H1 (cell line): ENCODE results near the gene RBM26. TPM values are rescaled to one million over a fixed set of nuclear protein-coding genes. Genes with fewer than 3 reads are reported as not detected.

Experiments
- CTCF ChIA-PET: fragments of 300-600 bp; sonication (Branson Sonifier 250); formaldehyde crosslinking; loops from one replicate; lab custom pipeline; 2021; ENCODE audit not compliant: partially characterized antibody; lab: Charles Lee
- POLR2A ChIA-PET: fragments of 300-600 bp; sonication (Branson Sonifier 250); formaldehyde crosslinking; loops from one replicate; lab custom pipeline; 2021; ENCODE audit warnings: inconsistent platforms; ENCODE audit not compliant: partially characterized antibody; lab: Charles Lee
- DNase-seq, 2 experiments: peaks; one replicate each; pipeline versions ENCODE4 v3.0.0 to v3.0.0-alpha.2; 2010 to 2022; ENCODE audit warnings: low spot score in 2 of 2, low read depth in 1 of 2, mixed read lengths in 1 of 2
- FAIRE-seq: peaks from 2 replicates; lab custom pipeline; 2011; peaks lifted over from hg19 to GRCh38; lab: Jason Lieb, UNC
- H2AFZ ChIP-seq: 2 replicates; pipeline ENCODE4 v1.8.1; 2012; ENCODE audit warnings: low read length, inconsistent platforms
- H2AK5ac ChIP-seq: 2 replicates; pipeline ENCODE4 v1.6.1; 2013; ENCODE audit warnings: low read depth, low read length
- H2BK120ac ChIP-seq: replicated peaks from 2 replicates; pipeline ENCODE3; 2013; ENCODE audit warnings: low read depth, low read length, inconsistent platforms
- H2BK12ac ChIP-seq: 2 replicates; pipeline ENCODE4 v1.6.1; 2013; ENCODE audit warnings: low read depth, low read length
- H2BK15ac ChIP-seq: 2 replicates; pipeline ENCODE4 v1.6.1; 2013; ENCODE audit warnings: low read length
- H2BK20ac ChIP-seq: 2 replicates; pipeline ENCODE4 v1.6.1; 2013; ENCODE audit warnings: low read length
- H2BK5ac ChIP-seq: 2 replicates; pipeline ENCODE4 v1.6.1; 2013; ENCODE audit warnings: low read depth, low read length
- H3K14ac ChIP-seq: 2 replicates; pipeline ENCODE4 v1.6.1; 2013; ENCODE audit warnings: inconsistent platforms; ENCODE audit not compliant: insufficient read length
- H3K18ac ChIP-seq: 2 replicates; pipeline ENCODE4 v1.6.1; 2013; ENCODE audit warnings: low read length; ENCODE audit errors: extremely low read depth
- H3K23ac ChIP-seq: 2 replicates; pipeline ENCODE4 v1.6.1; 2013; ENCODE audit warnings: inconsistent platforms; ENCODE audit not compliant: insufficient read length
- H3K23me2 ChIP-seq: 2 replicates; pipeline ENCODE4 v1.6.1; 2013; ENCODE audit warnings: low read depth, low read length
- H3K27ac ChIP-seq: 2 replicates; pipeline ENCODE4 v1.6.1; 2011; ENCODE audit warnings: low read depth, low read length, inconsistent platforms
- H3K27me3 ChIP-seq, 4 experiments: replicated peaks in 1 of 4; 1 replicate in 1 of 4; 2 replicates in 3 of 4; pipeline versions ENCODE4 v1.6.1 to v1.8.1; 2011 to 2013; ENCODE audit warnings: low read length in 3 of 4, mild to moderate bottlenecking in 3 of 4, inconsistent platforms in 2 of 4, mixed read lengths in 2 of 4, moderate library complexity in 1 of 4; ENCODE audit not compliant: control insufficient read depth in 3 of 4, insufficient read depth in 3 of 4; ENCODE audit errors: extremely low read depth in 1 of 4
- H3K36me3 ChIP-seq, 4 experiments: 2 replicates each; pipeline versions ENCODE4 v1.6.1 to v1.8.1; 2011 to 2013; ENCODE audit warnings: mild to moderate bottlenecking in 4 of 4, low read length in 3 of 4, moderate library complexity in 2 of 4, control low read depth in 1 of 4, inconsistent platforms in 1 of 4; ENCODE audit not compliant: insufficient read depth in 4 of 4, control insufficient read depth in 2 of 4
- H3K4ac ChIP-seq: replicated peaks from 2 replicates; pipeline ENCODE3; 2013; ENCODE audit warnings: low read length, low read depth, mixed read lengths, inconsistent platforms; ENCODE audit not compliant: insufficient read length
- H3K4me1 ChIP-seq, 4 experiments: replicated peaks in 1 of 4; 1 replicate in 1 of 4; 2 replicates in 3 of 4; pipeline versions ENCODE4 v1.6.1 to v1.8.1; 2011 to 2013; ENCODE audit warnings: low read length in 3 of 4, inconsistent platforms in 2 of 4, mixed read lengths in 1 of 4; ENCODE audit not compliant: insufficient read depth in 4 of 4, control insufficient read depth in 3 of 4
- H3K4me2 ChIP-seq, 2 experiments: 2 replicates each; pipeline versions ENCODE4 v1.6.1 to v1.8.1; 2011 to 2013; ENCODE audit warnings: low read depth in 2 of 2, low read length in 2 of 2, control low read depth in 1 of 2, inconsistent platforms in 1 of 2, mild to moderate bottlenecking in 1 of 2; ENCODE audit not compliant: insufficient read depth in 1 of 2
- H3K4me3 ChIP-seq, 4 experiments: fragments of 200-600, 300-600 bp in 1 of 4; sonication (generic), shearing (Covaris generic), sonication (Bioruptor Twin) in 1 of 4; 2 replicates each; pipeline versions ENCODE4 v1.5.1 to v1.8.1; 2011 to 2016; ENCODE audit warnings: low read length in 4 of 4, low read depth in 3 of 4, control low read depth in 2 of 4, inconsistent platforms in 2 of 4, mild to moderate bottlenecking in 2 of 4, mixed read lengths in 1 of 4, moderate library complexity in 1 of 4; ENCODE audit not compliant: insufficient read depth in 2 of 4; ENCODE audit errors: extremely low read depth in 1 of 4
- H3K56ac ChIP-seq: replicated peaks from 2 replicates; pipeline ENCODE3; 2013; ENCODE audit warnings: low read depth, mild to moderate bottlenecking, mixed read lengths, low read length, inconsistent platforms; ENCODE audit not compliant: insufficient read length
- H3K79me1 ChIP-seq: 2 replicates; pipeline ENCODE4 v1.6.1; 2013; ENCODE audit warnings: low read depth, low read length, control low read depth
- H3K79me2 ChIP-seq, 2 experiments: 2 replicates each; pipeline versions ENCODE4 v1.6.1 to v1.8.1; 2012 to 2013; ENCODE audit warnings: low read length in 2 of 2, mild to moderate bottlenecking in 2 of 2, inconsistent platforms in 1 of 2; ENCODE audit not compliant: insufficient read depth in 2 of 2, control insufficient read depth in 1 of 2
- H3K9ac ChIP-seq, 4 experiments: replicated peaks in 1 of 4; 1 replicate in 1 of 4; 2 replicates in 3 of 4; pipeline versions ENCODE4 v1.6.1 to v1.8.1; 2011 to 2013; ENCODE audit warnings: low read depth in 3 of 4, low read length in 3 of 4, control low read depth in 2 of 4, mild to moderate bottlenecking in 2 of 4, moderate library complexity in 2 of 4, inconsistent platforms in 1 of 4; ENCODE audit errors: extremely low read depth in 1 of 4
- H3K9me3 ChIP-seq, 2 experiments: 2 replicates each; pipeline versions ENCODE4 v1.6.1 to v1.8.1; 2012 to 2013; ENCODE audit warnings: mild to moderate bottlenecking in 2 of 2, moderate library complexity in 2 of 2, control low read depth in 1 of 2, inconsistent platforms in 1 of 2, low read depth in 1 of 2, low read length in 1 of 2, mixed read lengths in 1 of 2; ENCODE audit not compliant: insufficient read depth in 2 of 2
- H4K20me1 ChIP-seq, 2 experiments: replicated peaks in 1 of 2; 2 replicates each; pipeline versions ENCODE3 to v1.8.1; 2011 to 2013; ENCODE audit warnings: inconsistent platforms in 2 of 2, low read length in 2 of 2, mild to moderate bottlenecking in 1 of 2; ENCODE audit not compliant: insufficient read depth in 2 of 2, control insufficient read depth in 1 of 2
- H4K5ac ChIP-seq: 2 replicates; pipeline ENCODE4 v1.6.1; 2013; ENCODE audit warnings: low read length, low read depth, mixed read lengths, inconsistent platforms; ENCODE audit not compliant: insufficient read length
- H4K8ac ChIP-seq: 2 replicates; pipeline ENCODE4 v1.8.0; 2013; ENCODE audit warnings: mild to moderate bottlenecking, moderate library complexity, low read length, inconsistent platforms; ENCODE audit not compliant: insufficient read depth; ENCODE audit errors: extremely low read depth
- H4K91ac ChIP-seq: replicated peaks from 2 replicates; pipeline ENCODE3; 2013; ENCODE audit warnings: low read length, mixed read lengths, inconsistent platforms; ENCODE audit not compliant: insufficient read length
- FOSL1 ChIP-seq: IDR thresholded peaks from 2 replicates; pipeline ENCODE4 v1.6.1; 2011; ENCODE audit warnings: mild to moderate bottlenecking, low read depth, low read length, moderate library complexity; ENCODE audit not compliant: insufficient read depth
- GTF2F1 ChIP-seq: IDR thresholded peaks from 2 replicates; pipeline ENCODE4 v1.6.1; 2012; ENCODE audit warnings: low read depth, low read length, improper control_type of control experiment, borderline replicate concordance
- JUN ChIP-seq: IDR thresholded peaks from 2 replicates; pipeline ENCODE4 v1.6.1; 2011; ENCODE audit warnings: low read depth, mild to moderate bottlenecking, improper control_type of control experiment, low read length
- PHF8 ChIP-seq: fragments of 200-600 bp; sonication (generic); conservative IDR thresholded peaks from 2 replicates; pipeline ENCODE4 v1.7.1; 2012; ENCODE audit warnings: low read depth, mild to moderate bottlenecking, inconsistent platforms, low read length, moderate library complexity
- RAD21 ChIP-seq, 2 experiments: IDR thresholded peaks in 1 of 2; conservative IDR thresholded peaks in 1 of 2; 2 replicates each; pipeline ENCODE4 v1.6.1; 2011; ENCODE audit warnings: low read depth in 2 of 2, low read length in 2 of 2, improper control_type of control experiment in 1 of 2, inconsistent platforms in 1 of 2, mild to moderate bottlenecking in 1 of 2, moderate library complexity in 1 of 2
- RBBP5 ChIP-seq: IDR thresholded peaks from 2 replicates; pipeline ENCODE4 v1.7.1; 2012; ENCODE audit warnings: low read depth, mild to moderate bottlenecking, inconsistent platforms, low read length, moderate library complexity, borderline replicate concordance
- SUZ12 ChIP-seq: fragments of 200-600 bp; sonication (generic); IDR thresholded peaks from 2 replicates; pipeline ENCODE4 v1.6.1; 2012; ENCODE audit warnings: mild to moderate bottlenecking, inconsistent platforms, low read length, moderate library complexity, mixed read lengths
- TCF12 ChIP-seq: IDR thresholded peaks from 2 replicates; pipeline ENCODE4 v1.6.1; 2011; ENCODE audit warnings: low read depth, mild to moderate bottlenecking, low read length
- TEAD4 ChIP-seq: IDR thresholded peaks from 2 replicates; pipeline ENCODE4 v1.6.1; 2012; ENCODE audit warnings: low read depth, low read length, inconsistent platforms, mixed read lengths
- WGBS, 2 experiments: shearing (Covaris generic) in 1 of 2; methylation state at CpG; one replicate each; pipeline versions ENCODE4 v1.1.6 to v1.1.7; 2013 to 2015; ENCODE audit warnings: low lambda C conversion rate in 2 of 2, mixed read lengths in 2 of 2, inconsistent platforms in 1 of 2, low coverage in 1 of 2, missing lambda C conversion rate in 1 of 2; ENCODE audit not compliant: insufficient replicate concordance in 2 of 2, insufficient coverage in 1 of 2, insufficient read length in 1 of 2; ENCODE audit errors: extremely low coverage in 1 of 2, missing lambda C conversion rate in 1 of 2; 5-methylcytosine and 5-hydroxymethylcytosine counted together
- polyA plus RNA-seq, 7 experiments: library from polyadenylated mRNA; depleted of rRNA in 3 of 7; stranded (reverse) in 5 of 7; unstranded in 2 of 7; fragments of >200 nt in 5 of 7; fragments of 200-250 nt in 2 of 7; gene quantifications; 1 replicate in 5 of 7; 2 replicates in 1 of 7; 4 replicates in 1 of 7; pipeline versions ENCODE4 v1.2.1 to v1.2.3, GENCODE V29; 2011 to 2013; ENCODE audit warnings: missing spikeins in 2 of 7, mixed read lengths in 2 of 7
- total RNA-seq: library from RNA; stranded (reverse); fragmentation: NEBNext Ultra II Directional; extraction: Animal tissue kit (Norgen Biotek cat#: 25700); gene quantifications from 2 replicates; pipeline ENCODE4 v1.2.1, GENCODE V29; 2021
- TF ChIP-seq, protein P1 (sequence below): IDR thresholded peaks from 2 replicates; pipeline ENCODE4 v1.6.1; 2012; ENCODE audit warnings: low read length, inconsistent platforms
- TF ChIP-seq, protein P2 (sequence below): IDR thresholded peaks from 2 replicates; pipeline ENCODE4 v1.6.1; 2012; ENCODE audit warnings: inconsistent platforms

RBM26 gene
- total and polyA plus RNA-seq, 2 of the 8 experiments (the other 6 are each of a cell fraction or from before 2014, with no cell fraction given): 20.3 to 65.5 TPM

GRCh38 chr13:79455331-79455730 lies 49.3 kb upstream of the RBM26 start:
- Histone ChIP-seq H3K56ac (no peak overlapping the region), H2BK5ac (no peak overlapping the region), H3K9me3 (no peaks in the 10 kb centered on the region), H3K79me2 (no peaks in the 10 kb centered on the region), H3K27me3 (no peaks in the 10 kb centered on the region), H2BK20ac (no peak overlapping the region), H3K36me3 (no peaks in the 10 kb centered on the region), H2BK12ac (no peak overlapping the region), H4K20me1 (no peaks in the 10 kb centered on the region), H3K79me1 (no peaks in the 10 kb centered on the region), H4K5ac (no peak overlapping the region), H3K9ac (no peak overlapping the region), H2AFZ (no peak overlapping the region), H4K91ac (no peak overlapping the region), H2BK120ac (no peak overlapping the region), H2BK15ac (no peak overlapping the region), H3K4me1 (peaks cover 0 to 4% (median 0%) of the 10 kb centered on the region in 4 experiments; a peak in 2 of 7 replicates), H2AK5ac (no peak overlapping the region), H3K4me2 (no peak overlapping the region), H3K4ac (no peak overlapping the region), H3K14ac (no peak overlapping the region), H3K18ac (no peak overlapping the region), H4K8ac (no peak overlapping the region), H3K27ac (no peak overlapping the region), H3K4me3 (no peak overlapping the region), H3K23ac (no peak overlapping the region), H3K23me2 (no peaks in the 10 kb centered on the region)
- no peak for DNase-seq
- CTCF ChIA-PET: interaction anchor here (0.8 to 3.5 kb wide), 2 partner anchors 31 to 86 kb away, joined by 3 to 19 read pairs; no protein-coding TSS in a partner anchor
- WGBS, 2 experiments: 95% methylated on average over 7 of the region's 7 CpGs; no CpG with 5 or more reads in 1 of the 2 experiments
- no peak for FAIRE-seq
- POLR2A ChIA-PET: interaction anchor here (1.0 kb wide), 1 partner anchor 13 kb away, joined by 3 read pairs; no protein-coding TSS in a partner anchor
- TF ChIP-seq FOSL1 (no peak), RAD21 (IDR thresholded peaks at IDR 0.05 in 1 of 2, conservative IDR thresholded peaks at IDR 0.05 in 1 of 2; ENCODE audit: low read depth in 2 of 2, low read length in 2 of 2) (no peak), RBBP5 (no peak), JUN (no peak), GTF2F1 (no peak), TCF12 (no peak), PHF8 (no peak), SUZ12 (no peak), TEAD4 (no peak)
- TF ChIP-seq, protein P1, sequence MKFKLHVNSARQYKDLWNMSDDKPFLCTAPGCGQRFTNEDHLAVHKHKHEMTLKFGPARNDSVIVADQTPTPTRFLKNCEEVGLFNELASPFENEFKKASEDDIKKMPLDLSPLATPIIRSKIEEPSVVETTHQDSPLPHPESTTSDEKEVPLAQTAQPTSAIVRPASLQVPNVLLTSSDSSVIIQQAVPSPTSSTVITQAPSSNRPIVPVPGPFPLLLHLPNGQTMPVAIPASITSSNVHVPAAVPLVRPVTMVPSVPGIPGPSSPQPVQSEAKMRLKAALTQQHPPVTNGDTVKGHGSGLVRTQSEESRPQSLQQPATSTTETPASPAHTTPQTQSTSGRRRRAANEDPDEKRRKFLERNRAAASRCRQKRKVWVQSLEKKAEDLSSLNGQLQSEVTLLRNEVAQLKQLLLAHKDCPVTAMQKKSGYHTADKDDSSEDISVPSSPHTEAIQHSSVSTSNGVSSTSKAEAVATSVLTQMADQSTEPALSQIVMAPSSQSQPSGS: no peak
- TF ChIP-seq, protein P2, sequence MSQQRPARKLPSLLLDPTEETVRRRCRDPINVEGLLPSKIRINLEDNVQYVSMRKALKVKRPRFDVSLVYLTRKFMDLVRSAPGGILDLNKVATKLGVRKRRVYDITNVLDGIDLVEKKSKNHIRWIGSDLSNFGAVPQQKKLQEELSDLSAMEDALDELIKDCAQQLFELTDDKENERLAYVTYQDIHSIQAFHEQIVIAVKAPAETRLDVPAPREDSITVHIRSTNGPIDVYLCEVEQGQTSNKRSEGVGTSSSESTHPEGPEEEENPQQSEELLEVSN: no peak
